ENCODE measurements around the gene CCDC78. TPM values are rescaled to one million over a fixed set of nuclear protein-coding genes. Genes with fewer than 3 reads are reported as not detected.

The CCDC78 gene
- total RNA-seq, 1 experiment from 2014 or later, result 20.2 TPM

DNA sequence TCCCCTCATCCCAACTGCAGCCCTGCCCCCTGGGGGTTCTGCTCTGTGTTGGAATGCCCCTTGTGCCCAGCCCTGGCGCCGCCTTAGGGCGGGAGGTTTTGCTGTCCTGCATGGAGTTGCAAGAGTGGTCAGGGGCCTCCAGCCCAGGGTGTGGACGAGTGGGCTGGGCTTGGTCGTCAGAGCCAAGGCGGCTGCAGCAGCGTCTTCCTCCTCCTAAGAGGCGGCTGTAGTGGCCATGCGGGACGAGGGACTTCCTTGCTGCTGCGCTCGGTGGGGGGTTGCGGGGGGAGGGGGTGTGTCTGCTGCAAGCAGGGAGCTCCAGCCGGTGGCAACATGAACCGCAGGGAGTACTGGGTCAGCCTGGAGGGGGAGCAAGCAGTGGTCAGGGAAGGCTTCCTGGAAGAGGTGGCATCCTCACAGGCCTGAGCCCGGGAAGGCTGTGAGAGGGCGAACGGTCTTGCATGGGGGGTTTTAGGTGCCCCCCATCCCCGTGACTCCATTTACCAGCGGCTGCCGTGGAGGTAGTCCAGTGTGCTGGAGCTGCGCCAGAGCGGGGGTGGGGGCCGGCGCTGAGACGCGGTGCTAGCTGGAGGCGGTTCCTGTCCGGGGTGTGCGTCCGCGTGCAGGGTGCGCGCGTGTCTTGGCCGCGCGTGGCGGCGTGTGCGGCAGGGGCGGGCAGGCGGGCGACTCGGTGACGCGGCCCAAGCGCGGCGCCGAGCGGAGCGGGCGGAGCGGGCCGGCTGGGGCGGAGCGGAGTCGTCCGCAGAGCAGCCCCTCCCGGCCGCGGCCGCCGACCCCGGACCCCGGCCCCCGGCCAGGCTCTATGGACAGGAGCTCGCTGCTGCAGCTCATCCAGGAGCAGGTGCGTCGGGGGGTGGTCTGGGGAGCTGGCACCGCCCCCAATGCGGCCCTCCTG is 51.0 kb downstream of the CCDC78 start, which contains the start of gene RHBDL1:
Gene RHBDL1 (plus strand): TSS at position 704 of the 916 bp plus-strand sequence. CDS start 120 bp downstream, at position 824.
- ATAC-seq (peak; percentile 10), DNase-seq (ENCODE audit: low spot score) (peak; percentile 60)
- Mint-ChIP-seq H3K27ac (0 out of 2 replicates have a peak within 1 kb of the TSS, but pooled peaks have one; percentile 27), H3K4me3 (peak within 1 kb of the TSS; percentile 70), H3K9me3 (no peaks in the 10 kb centered on the region), H3K27me3 (ENCODE audit: low read depth) (no peaks in the 10 kb centered on the region), H3K4me1 (peaks cover 14% of the 10 kb centered on the region), H3K36me3 (peaks cover 7% of the 10 kb centered on the region)
- ChIA-PET POLR2A (interaction anchor here (0.5 to 1.5 kb wide), 4 partner anchors 15 to 1559 kb away, joined by 3 to 4 read pairs (median 3); partner anchors contain the start of gene WDR24), CTCF (interaction anchor here (0.5 to 2.8 kb wide), 25 partner anchors 7 to 284 kb away, joined by 3 to 16 read pairs (median 4); partner anchors contain the start of genes CIAO3, METTL26, RHOT2 and WDR24)
- TF ChIP-seq ATF2 (CRISPR knock-in tag; IDR thresholded peaks at IDR 0.05; ENCODE audit: borderline replicate concordance, low read depth) (no peak), NR1H2 (CRISPR knock-in tag; IDR thresholded peaks at IDR 0.05) (no peak), CTCF (IDR thresholded peaks at IDR 0.05) (no peak), ZBTB21 (CRISPR knock-in tag; IDR thresholded peaks at IDR 0.05; ENCODE audit: borderline replicate concordance) (no peak), ZMAT4 (CRISPR knock-in tag; IDR thresholded peaks at IDR 0.05) (no peak), SMAD3 (CRISPR knock-in tag; IDR thresholded peaks at IDR 0.05; ENCODE audit: borderline replicate concordance) (no peak), JAZF1 (CRISPR knock-in tag; IDR thresholded peaks at IDR 0.05) (no peak), ZNF512 (CRISPR knock-in tag; IDR thresholded peaks at IDR 0.05; ENCODE audit: borderline replicate concordance) (no peak), RORB (CRISPR knock-in tag; IDR thresholded peaks at IDR 0.05) (no peak), ZNF416 (CRISPR knock-in tag; IDR thresholded peaks at IDR 0.05) (peak; percentile 91), MYBL2 (CRISPR knock-in tag; IDR thresholded peaks at IDR 0.05) (no peak), ZNF138 (CRISPR knock-in tag; conservative IDR thresholded peaks at IDR 0.05) (no peak), ZNF671 (CRISPR knock-in tag; IDR thresholded peaks at IDR 0.05) (peak; percentile 77; the same call in 1 of the 2 replicates), AFF4 (CRISPR knock-in tag; IDR thresholded peaks at IDR 0.05; ENCODE audit: borderline replicate concordance) (no peak), KAT7 (CRISPR knock-in tag; IDR thresholded peaks at IDR 0.05; ENCODE audit: borderline replicate concordance) (no peak), NR3C1 (CRISPR knock-in tag; conservative IDR thresholded peaks at IDR 0.05; ENCODE audit: low read depth) (no peak), ZNF121 (CRISPR knock-in tag; IDR thresholded peaks at IDR 0.05) (no peak)
- TF ChIP-seq, protein P1, sequence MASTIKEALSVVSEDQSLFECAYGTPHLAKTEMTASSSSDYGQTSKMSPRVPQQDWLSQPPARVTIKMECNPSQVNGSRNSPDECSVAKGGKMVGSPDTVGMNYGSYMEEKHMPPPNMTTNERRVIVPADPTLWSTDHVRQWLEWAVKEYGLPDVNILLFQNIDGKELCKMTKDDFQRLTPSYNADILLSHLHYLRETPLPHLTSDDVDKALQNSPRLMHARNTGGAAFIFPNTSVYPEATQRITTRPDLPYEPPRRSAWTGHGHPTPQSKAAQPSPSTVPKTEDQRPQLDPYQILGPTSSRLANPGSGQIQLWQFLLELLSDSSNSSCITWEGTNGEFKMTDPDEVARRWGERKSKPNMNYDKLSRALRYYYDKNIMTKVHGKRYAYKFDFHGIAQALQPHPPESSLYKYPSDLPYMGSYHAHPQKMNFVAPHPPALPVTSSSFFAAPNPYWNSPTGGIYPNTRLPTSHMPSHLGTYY (CRISPR knock-in tag; IDR thresholded peaks at IDR 0.05), result no peak; the same call in 1 of the 2 replicates
- TF ChIP-seq, protein P2, sequence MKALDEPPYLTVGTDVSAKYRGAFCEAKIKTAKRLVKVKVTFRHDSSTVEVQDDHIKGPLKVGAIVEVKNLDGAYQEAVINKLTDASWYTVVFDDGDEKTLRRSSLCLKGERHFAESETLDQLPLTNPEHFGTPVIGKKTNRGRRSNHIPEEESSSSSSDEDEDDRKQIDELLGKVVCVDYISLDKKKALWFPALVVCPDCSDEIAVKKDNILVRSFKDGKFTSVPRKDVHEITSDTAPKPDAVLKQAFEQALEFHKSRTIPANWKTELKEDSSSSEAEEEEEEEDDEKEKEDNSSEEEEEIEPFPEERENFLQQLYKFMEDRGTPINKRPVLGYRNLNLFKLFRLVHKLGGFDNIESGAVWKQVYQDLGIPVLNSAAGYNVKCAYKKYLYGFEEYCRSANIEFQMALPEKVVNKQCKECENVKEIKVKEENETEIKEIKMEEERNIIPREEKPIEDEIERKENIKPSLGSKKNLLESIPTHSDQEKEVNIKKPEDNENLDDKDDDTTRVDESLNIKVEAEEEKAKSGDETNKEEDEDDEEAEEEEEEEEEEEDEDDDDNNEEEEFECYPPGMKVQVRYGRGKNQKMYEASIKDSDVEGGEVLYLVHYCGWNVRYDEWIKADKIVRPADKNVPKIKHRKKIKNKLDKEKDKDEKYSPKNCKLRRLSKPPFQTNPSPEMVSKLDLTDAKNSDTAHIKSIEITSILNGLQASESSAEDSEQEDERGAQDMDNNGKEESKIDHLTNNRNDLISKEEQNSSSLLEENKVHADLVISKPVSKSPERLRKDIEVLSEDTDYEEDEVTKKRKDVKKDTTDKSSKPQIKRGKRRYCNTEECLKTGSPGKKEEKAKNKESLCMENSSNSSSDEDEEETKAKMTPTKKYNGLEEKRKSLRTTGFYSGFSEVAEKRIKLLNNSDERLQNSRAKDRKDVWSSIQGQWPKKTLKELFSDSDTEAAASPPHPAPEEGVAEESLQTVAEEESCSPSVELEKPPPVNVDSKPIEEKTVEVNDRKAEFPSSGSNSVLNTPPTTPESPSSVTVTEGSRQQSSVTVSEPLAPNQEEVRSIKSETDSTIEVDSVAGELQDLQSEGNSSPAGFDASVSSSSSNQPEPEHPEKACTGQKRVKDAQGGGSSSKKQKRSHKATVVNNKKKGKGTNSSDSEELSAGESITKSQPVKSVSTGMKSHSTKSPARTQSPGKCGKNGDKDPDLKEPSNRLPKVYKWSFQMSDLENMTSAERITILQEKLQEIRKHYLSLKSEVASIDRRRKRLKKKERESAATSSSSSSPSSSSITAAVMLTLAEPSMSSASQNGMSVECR (CRISPR knock-in tag; IDR thresholded peaks at IDR 0.05; ENCODE audit: borderline replicate concordance), result no peak

Measured in WTC11 (cell line).